HG02973 (cell line): ENCODE data around the gene ITPRID1.
"Not testable (repeated sequence)": the region's sequence is repeated elsewhere in the genome, so short reads cannot be mapped to it uniquely, and the experiment has no call there.

ENCODE experiments used
- ATAC-seq: cut with Tn5 transposase; IDR thresholded peaks from one replicate; pipeline ENCODE4 v1.9.1; 2021; ENCODE audit warnings: moderate library complexity; ENCODE audit not compliant: unreplicated experiment

ITPRID1 gene

DNA sequence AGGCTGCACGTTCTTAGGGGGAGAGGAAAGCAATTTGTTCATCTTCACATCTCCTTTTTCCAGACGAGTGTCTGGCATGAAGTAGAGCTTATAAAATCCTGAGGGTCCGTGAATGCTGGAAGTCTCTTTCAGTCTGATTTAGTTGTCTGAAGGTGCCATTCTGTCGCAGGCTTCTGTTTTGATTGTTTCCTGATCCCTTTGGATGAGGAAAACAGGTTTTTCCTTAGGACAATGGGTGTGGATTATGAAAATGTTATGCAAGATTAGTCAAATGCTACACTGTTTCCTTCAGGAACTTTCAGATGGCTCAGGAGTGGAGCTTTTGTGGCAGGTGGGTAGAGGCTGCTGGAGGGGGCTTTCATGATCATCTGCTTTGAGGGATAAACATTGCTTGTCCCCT lies at the start of gene ITPRID1:
Gene ITPRID1, plus strand, starts transcription at position 301 of the 400 bp plus-strand sequence. CDS start 38,935 bp downstream, outside the sequence.
- no peak for ATAC-seq

- no peak for ATAC-seq
Observed at GRCh38 chr7:31464601-31465000, 49.3 kb upstream of the ITPRID1 start.

- ATAC-seq, result no peak
Observed at GRCh38 chr7:31465285-31465684, 48.6 kb upstream of the ITPRID1 start.

GRCh38 chr7:31466036-31466435 lies 47.9 kb upstream of the ITPRID1 start:
- ATAC-seq, result no peak

DNA sequence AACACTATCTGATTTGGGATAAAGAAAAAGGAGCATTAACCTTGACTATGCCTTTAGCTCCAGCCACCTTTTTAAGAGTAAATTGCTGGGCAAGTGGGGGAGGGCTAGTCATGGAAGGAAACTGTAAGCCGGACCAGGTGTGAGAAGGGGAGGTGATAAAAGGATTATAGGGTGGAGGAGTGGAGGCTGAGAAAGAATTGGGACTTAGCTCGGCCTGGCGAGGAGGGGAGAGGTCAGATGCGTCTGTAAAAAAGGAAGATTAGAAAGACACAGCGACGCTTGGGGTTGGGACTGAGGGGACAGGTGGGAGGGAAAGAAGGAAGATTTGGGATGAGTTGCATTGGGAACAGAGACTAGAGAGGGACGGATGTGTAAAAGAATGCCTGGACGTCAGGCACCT lies 43.0 kb upstream of the ITPRID1 start:
- ATAC-seq, result not testable (repeated sequence)

DNA sequence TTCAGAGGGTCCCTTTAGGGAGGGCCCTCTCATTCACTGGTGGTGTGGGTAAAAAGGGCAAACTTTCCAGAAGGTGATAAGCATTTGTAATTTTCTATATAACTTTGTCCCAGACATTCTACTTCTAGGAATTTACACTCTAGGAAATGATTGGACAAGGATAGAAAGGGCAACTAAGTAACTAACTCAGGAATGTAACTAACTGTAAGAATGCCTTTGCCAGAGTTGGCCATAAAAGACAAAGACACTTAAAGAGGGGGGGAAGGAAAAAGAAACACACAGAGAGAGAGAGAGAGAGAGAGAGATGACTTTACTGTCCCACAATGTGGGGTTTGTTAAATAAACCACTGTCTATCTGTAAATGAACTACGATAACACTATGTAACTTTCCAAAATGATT lies 38.5 kb upstream of the ITPRID1 start:
- no peak for ATAC-seq

DNA sequence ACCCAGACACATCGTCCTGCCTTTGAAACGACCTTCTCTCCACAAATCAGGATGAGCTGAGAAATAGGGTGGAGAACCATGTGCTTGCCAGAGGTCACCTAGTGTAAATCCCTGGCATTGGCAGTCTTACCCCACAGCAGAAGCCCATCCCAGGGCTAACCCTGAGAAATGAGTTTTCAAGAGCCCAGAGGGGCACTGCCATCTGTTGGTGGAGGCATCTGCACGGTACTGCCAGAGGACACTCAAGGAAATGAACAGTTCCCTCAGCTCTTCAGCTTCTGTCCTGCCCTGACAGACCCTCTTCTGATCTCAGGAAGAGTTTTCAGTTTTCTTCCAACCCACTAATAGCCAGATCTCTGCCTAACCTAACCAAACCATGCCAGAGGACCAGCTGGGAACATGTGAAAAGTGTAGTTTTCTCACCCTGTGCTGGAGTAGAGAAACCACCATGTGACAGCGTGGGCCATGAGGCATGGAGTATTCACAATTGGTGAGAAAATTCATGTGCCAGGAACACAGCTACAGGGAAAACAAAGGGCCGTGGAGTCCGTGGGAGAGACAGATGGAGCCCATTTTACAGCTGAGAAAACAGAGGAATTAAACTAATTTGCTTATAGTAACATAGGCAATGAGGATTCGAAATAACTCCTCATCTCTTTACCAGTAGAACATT lies 37.7 kb upstream of the ITPRID1 start:
- ATAC-seq, result no peak

- no peak for ATAC-seq
Observed at GRCh38 chr7:31476941-31477677, 36.8 kb upstream of the ITPRID1 start.

DNA sequence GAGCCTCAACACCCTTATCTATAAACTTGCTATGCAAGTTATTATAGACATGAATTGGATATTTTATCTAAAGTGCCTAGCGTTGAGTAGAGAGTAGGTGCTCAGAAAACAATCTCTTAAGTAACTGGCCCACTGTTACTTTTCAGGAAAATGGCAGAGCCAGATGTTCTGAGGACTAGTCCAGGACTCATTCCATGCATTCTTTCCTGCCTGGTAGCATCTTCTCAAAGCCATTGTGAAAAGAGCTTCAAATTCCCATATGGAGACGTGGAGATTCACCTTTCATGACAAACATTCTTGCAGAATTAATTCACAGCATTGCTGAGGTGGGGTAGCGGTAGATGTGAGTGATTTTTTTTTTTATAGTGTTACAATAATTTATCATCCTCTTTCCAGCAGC lies 35.9 kb upstream of the ITPRID1 start:
- ATAC-seq, result no peak

- ATAC-seq, result peak; percentile 87
Observed at GRCh38 chr7:31478721-31479120, 35.2 kb upstream of the ITPRID1 start.

DNA sequence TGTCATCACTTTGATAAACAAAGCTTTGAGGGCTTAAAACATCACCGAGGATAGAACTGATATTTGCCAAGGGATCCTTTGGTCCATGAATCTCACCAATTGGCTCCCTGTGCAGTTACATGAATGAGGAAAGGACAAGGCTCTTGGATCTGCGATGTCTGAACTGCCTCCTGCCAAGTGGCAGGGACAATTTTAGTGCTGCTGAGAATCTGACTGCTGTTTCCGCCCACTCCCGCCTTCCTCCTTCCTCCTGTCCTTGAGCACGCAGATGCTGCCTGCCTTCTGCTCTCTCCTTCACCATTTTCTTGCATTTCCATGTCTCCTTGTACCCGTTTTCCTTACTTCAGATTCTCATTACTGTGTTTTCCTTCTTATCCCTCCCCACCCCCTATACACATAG lies 26.8 kb upstream of the ITPRID1 start:
- ATAC-seq, result no peak

GRCh38 chr7:31487476-31487875 lies 26.4 kb upstream of the ITPRID1 start:
- ATAC-seq, result no peak

DNA sequence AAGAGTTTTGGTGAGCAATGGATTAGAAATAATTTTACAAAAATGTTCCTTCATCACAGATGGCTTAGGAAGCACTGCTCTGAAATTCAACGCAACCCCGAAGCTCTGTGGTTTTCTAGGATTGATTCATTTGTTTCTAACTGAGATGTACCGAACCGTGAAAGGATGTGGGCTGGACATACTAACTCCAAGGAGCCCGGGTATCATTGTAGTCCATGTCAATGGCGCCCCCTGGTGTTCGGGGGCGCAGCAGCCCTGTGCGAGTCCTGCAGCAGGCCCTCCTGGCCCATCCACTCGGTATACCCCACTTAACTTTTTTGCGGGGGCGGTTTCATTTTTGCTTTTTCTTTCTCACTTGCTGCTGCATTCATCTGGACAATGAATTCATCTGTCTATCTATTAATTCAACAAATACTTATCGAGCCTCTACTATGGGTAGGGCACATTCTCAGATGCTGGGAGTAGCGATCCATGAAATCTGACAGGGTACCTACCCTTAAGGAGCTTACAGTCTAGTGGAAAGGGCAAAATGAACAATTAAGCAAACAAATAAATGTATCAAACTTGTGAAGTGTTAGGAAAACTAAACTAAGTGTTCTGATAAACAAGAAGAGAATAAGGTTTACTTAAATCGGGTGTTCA lies 25.2 kb upstream of the ITPRID1 start:
- peak; percentile 96 for ATAC-seq

DNA sequence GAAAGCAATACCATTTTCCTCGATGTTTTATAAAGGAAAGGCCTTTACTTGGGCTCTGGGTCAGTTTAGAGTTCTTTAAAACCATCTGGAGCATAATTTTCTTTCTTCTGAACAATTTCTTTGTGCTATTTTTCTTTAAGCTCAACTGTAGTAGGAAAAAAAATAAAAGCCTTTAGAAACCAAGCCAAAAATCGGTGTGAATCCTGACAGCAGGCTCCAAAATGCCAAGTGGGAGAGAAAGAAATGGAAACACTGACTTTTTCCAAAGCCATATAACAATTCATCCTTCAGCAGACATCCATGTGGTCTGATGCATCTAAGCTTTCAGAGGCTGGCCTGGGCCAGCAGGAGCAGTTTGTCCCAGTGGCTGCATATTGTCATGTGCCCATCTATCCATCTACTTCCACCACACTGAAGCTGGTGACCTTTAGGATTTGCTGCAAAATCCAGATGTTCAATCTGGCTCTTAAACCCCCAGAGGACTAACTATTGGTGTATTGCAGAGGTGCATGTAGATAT lies 23.0 kb upstream of the ITPRID1 start:
- ATAC-seq, result no peak

DNA sequence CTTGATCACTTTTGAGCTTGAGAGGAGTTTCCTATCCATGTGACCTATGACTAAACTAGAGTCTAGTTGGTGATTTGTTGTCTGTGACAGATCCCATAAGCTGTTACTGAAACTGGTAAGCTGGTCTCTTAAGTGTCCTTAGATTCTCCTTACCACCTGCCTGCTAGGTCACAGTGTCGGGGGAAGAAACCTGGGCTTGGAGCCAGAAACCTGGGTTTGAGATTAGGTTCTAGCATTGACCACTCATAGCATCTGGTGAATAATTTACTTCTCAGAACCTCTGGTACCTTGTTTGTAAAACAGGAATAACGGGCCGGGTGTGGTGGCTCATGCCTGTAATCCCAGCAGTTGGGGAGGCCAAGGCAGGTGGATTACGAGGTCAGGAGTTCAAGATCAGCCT lies 21.8 kb upstream of the ITPRID1 start:
- ATAC-seq, result no peak

DNA sequence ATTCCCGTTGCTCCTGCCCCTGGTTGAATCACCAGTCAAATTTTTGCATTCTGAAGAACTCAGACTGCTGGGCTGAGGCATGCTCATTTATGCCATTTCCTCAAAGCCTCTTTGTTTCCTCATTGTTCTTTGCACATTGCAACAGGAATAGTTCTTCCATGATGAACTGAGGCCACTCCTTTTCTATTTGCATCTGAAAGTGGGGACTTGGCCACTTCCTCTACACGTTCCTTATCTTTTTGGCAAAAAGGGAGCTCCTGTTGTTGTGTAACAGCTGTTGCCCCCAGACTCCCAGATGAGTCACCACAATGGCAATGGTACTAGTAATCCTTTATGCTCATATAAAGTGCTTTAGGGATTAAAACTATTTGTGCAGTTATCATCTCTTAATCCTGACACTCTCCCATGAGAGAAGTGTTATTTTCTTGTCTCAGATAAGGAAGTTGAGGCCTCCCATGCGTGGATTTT lies 20.1 kb upstream of the ITPRID1 start:
- ATAC-seq, result no peak

DNA sequence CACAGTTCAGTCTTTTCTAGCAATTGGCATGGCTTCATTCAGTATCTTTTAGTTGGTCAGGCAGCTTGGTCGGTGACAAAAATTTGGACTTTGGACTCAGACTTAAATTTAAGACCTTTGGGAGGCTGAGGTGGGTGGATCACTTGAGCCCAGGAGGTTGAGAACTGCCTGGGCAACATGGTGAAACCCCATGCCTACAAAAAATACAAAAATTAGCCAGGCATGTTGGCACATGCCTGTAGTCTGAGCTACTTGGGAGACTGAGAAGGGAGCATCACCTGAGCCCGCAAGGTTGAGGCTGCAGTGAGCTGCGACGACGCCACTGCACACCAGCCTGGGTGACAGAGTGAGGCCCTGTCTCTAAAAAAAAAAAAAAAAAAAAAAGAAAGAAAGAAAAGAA lies 19.5 kb upstream of the ITPRID1 start:
- ATAC-seq, result no peak

DNA sequence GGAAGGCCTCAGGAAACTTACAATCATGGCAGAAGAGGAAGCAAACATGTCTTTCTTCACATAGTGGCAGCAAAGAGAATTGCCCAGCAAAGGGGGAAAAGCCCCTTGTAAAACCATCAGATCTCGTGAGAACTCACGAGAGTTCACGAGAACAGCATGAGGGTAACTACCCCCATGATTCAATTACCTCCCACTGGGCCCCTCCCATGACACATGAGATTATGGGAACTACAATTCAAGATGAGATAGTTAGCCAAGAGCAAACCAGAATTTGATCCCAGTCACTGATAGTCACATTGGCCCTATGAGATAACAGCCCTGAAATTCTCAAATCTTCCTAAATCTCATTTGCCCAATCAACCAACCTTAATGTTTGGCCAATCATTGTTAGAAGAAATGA lies 18.2 kb upstream of the ITPRID1 start:
- no peak for ATAC-seq

GRCh38 chr7:31497516-31497915 lies 16.4 kb upstream of the ITPRID1 start:
- ATAC-seq, result no peak

- no peak for ATAC-seq
Observed at GRCh38 chr7:31500656-31501055, 13.2 kb upstream of the ITPRID1 start.

DNA sequence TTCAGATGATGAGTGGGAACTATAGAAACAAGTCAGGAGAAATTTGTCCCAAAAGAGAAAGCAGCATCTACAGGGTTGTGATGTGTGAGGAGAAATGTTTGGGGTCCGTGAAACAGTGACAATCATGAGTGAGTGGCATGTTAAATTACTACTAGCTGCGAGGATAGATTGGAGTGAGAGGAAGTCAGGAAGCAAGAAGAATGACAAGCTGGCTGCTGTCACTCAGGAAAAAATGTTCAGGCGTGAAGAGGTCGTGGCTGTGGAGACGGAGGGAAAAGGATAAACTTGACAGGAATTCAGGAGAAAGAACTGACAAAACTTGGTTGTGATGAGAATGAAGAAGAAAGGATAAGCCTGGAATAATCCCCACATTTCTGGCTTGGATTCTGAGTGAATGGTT lies 5.1 kb upstream of the ITPRID1 start:
- ATAC-seq, result no peak

DNA sequence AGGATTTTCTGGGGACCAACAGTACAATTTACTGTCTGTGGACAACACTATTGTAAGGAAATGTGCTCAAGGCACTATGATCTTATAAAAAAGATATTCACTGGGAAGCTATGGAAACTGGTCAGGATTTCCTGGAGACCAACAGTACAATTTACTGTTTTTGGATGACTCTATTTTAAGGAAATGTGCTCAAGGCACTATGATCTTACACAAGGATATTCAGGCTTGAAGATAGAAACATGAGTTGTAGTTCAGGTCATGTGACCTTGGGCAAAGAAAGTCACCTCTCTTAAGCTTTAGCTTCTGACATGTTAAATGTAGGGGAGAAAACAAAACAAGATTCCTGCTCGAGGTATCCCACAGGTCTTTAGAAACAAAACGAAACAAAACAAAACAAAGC lies 1.7 kb upstream of the ITPRID1 start:
- ATAC-seq, result no peak
